A673 (cell line): Measurements from ENCODE around the gene ARHGAP6.

Source experiments
- EZH2 ChIP-seq: fragments of 200-600 bp; sonication (generic); IDR thresholded peaks from 2 replicates; pipeline ENCODE4 v1.6.1; 2017; ENCODE audit warnings: borderline replicate concordance, low read depth, mild to moderate bottlenecking, mixed read lengths, antibody characterized with exemption, low read length; ENCODE audit not compliant: poor library complexity, severe bottlenecking
- TF ChIP-seq, protein P1 (sequence below): fragments of 300-800, 200-600 bp; sonication (generic); conservative IDR thresholded peaks from 2 replicates; pipeline ENCODE4 v1.5.1; 2017; ENCODE audit warnings: low read depth, mild to moderate bottlenecking, antibody characterized with exemption, low read length, moderate library complexity, mixed read lengths

DNA sequence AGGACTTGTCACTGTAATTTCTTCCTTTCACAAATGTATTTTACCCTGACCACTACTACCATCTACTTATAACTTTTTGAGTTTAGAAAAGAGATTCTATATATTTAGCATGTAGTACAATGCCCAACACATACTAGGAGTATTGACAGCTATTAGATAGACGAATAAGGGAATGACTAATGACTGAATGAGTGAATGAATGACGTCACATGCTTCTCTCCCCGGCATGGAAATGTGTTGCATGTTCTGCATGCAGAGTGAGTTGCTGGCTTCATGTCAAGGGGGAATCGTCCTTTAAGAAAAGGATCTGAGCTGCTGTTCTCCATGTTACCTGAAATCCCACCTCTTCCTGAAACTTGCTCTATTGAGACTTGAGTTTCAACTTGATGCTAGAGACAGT, 459.9 kb downstream of the ARHGAP6 start:
- TF ChIP-seq, protein P1, sequence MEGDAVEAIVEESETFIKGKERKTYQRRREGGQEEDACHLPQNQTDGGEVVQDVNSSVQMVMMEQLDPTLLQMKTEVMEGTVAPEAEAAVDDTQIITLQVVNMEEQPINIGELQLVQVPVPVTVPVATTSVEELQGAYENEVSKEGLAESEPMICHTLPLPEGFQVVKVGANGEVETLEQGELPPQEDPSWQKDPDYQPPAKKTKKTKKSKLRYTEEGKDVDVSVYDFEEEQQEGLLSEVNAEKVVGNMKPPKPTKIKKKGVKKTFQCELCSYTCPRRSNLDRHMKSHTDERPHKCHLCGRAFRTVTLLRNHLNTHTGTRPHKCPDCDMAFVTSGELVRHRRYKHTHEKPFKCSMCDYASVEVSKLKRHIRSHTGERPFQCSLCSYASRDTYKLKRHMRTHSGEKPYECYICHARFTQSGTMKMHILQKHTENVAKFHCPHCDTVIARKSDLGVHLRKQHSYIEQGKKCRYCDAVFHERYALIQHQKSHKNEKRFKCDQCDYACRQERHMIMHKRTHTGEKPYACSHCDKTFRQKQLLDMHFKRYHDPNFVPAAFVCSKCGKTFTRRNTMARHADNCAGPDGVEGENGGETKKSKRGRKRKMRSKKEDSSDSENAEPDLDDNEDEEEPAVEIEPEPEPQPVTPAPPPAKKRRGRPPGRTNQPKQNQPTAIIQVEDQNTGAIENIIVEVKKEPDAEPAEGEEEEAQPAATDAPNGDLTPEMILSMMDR = no peak
- TF ChIP-seq EZH2 = no peak
